Spleen (tissue), 13 donors: ENCODE measurements around the gene RNF225. TPM values are rescaled to one million over a fixed set of nuclear protein-coding genes. Genes with fewer than 3 reads are reported as not detected.
"Not testable (repeated sequence)": the region's sequence is repeated elsewhere in the genome, so short reads cannot be mapped to it uniquely, and the experiment has no call there.

ENCODE experiments used
- DNase-seq: peaks from one replicate; pipeline ENCODE4 v3.0.0-alpha.2; 2020
- H3K27ac ChIP-seq, 8 donors: fragments of 200-600 bp; sonication (generic) in 7 of 8; 1 replicate in 4 of 8; 2 replicates in 4 of 8; pipeline versions ENCODE4 v1.5.0 to v1.8.0; 2016 to 2021; ENCODE audit warnings: inconsistent platforms in 4 of 8, mild to moderate bottlenecking in 4 of 8, moderate library complexity in 1 of 8
- H3K27me3 ChIP-seq, 7 donors: fragments of 200-600 bp; sonication (generic) in 6 of 7; replicated peaks in 1 of 7; 1 replicate in 4 of 7; 2 replicates in 3 of 7; pipeline versions ENCODE4 v1.5.0 to v1.8.0; 2016 to 2021; ENCODE audit warnings: inconsistent platforms in 3 of 7, mild to moderate bottlenecking in 1 of 7
- H3K36me3 ChIP-seq, 6 donors: fragments of 200-600 bp; sonication (generic) in 5 of 6; 1 replicate in 4 of 6; 2 replicates in 2 of 6; pipeline versions ENCODE4 v1.5.0 to v1.8.0; 2016 to 2021; ENCODE audit warnings: inconsistent platforms in 2 of 6
- H3K4me1 ChIP-seq, 6 donors: fragments of 200-600 bp; sonication (generic) in 5 of 6; 1 replicate in 3 of 6; 2 replicates in 3 of 6; pipeline versions ENCODE4 v1.5.0 to v1.8.0; 2016 to 2021; ENCODE audit warnings: inconsistent platforms in 3 of 6
- H3K4me3 ChIP-seq, 8 donors: fragments of 200-600 bp; sonication (generic) in 7 of 8; 1 replicate in 4 of 8; 2 replicates in 4 of 8; pipeline versions ENCODE4 v1.5.0 to v1.8.0; 2016 to 2021; ENCODE audit warnings: inconsistent platforms in 4 of 8, mild to moderate bottlenecking in 4 of 8, moderate library complexity in 2 of 8
- H3K9me3 ChIP-seq, 8 donors: fragments of 200-600 bp; sonication (generic) in 7 of 8; 1 replicate in 4 of 8; 2 replicates in 4 of 8; pipeline versions ENCODE4 v1.5.0 to v1.8.0; 2016 to 2021; ENCODE audit warnings: inconsistent platforms in 4 of 8
- POLR2A ChIP-seq, 3 donors: fragments of 450-650 bp; IDR thresholded peaks; one replicate each; pipeline ENCODE4 v1.5.1; 2017; ENCODE audit warnings: antibody characterized with exemption in 3 of 3, mild to moderate bottlenecking in 1 of 3
- POLR2AphosphoS5 ChIP-seq, 3 donors: sonication (generic); formaldehyde crosslinking; IDR thresholded peaks; one replicate each; pipeline ENCODE4 v1.5.1; 2017; ENCODE audit warnings: antibody characterized with exemption in 3 of 3
- WGBS, 5 donors: extraction: QIAGEN DNeasy Blood & Tissue Kit in 3 of 5; methylation state at CpG; one replicate each; pipeline versions ENCODE4 v1.1.5 to v1.1.7; 2013 to 2018; 5-methylcytosine and 5-hydroxymethylcytosine counted together
- intact Hi-C: fragments of 100-400 bp; cut with DNase I; formaldehyde crosslinking; loops from one replicate; pipeline ENCODE4 v1.15.0; 2023; ENCODE audit warnings: low total_unique reads
- long read RNA-seq, 2 donors: transcript quantifications; one replicate each; lab custom pipeline, GENCODE V29; 2026
- polyA plus RNA-seq, 3 donors: library from polyadenylated mRNA; stranded (reverse); fragments of 200-250 nt; gene quantifications; one replicate each; pipeline ENCODE4 v1.2.1, GENCODE V29; 2013
- total RNA-seq, 7 donors: library from RNA; depleted of rRNA in 3 of 7; stranded (reverse); fragments of >200 nt in 3 of 7; fragmentation: NEBNext Ultra II Directional in 4 of 7; extraction: Animal tissue kit (Norgen Biotek cat#: 25700) in 4 of 7; gene quantifications; one replicate each; pipeline versions ENCODE4 v1.1.0 to v1.2.1, GENCODE V29; 2016 to 2021
- TF ChIP-seq, protein P1 (sequence below), 11 experiments: fragments of 200-600 bp in 7 of 11; fragments of 450-650 bp in 4 of 11; sonication (generic) in 4 of 11; IDR thresholded peaks in 8 of 11; conservative IDR thresholded peaks in 3 of 11; 1 replicate in 7 of 11; 2 replicates in 4 of 11; pipeline versions ENCODE4 v1.4.0 to v1.8.0; 2016 to 2021; ENCODE audit warnings: antibody characterized with exemption in 11 of 11, inconsistent platforms in 4 of 11, mild to moderate bottlenecking in 1 of 11
- donor health status: healthy with polysubstance abuse.
- donor health status: DM: no; HTN: no; CAD: no; lungs with moderate emphysema.
- donor health status: DM: no; HTN: no; CAD: no.
- donor health status: Bipolar disorder and iron deficiency.
- donor health status: healthy.
- donor health status: DM: no; HTN: no; CAD: no.
- donor health status: DM: yes; HTN: yes; CAD: no.

RNF225 gene
- total RNA-seq = not detected
- polyA plus RNA-seq = not detected
- long read RNA-seq, donor 1 = 0 reads
- long read RNA-seq, donor 2 = 0 reads

DNA sequence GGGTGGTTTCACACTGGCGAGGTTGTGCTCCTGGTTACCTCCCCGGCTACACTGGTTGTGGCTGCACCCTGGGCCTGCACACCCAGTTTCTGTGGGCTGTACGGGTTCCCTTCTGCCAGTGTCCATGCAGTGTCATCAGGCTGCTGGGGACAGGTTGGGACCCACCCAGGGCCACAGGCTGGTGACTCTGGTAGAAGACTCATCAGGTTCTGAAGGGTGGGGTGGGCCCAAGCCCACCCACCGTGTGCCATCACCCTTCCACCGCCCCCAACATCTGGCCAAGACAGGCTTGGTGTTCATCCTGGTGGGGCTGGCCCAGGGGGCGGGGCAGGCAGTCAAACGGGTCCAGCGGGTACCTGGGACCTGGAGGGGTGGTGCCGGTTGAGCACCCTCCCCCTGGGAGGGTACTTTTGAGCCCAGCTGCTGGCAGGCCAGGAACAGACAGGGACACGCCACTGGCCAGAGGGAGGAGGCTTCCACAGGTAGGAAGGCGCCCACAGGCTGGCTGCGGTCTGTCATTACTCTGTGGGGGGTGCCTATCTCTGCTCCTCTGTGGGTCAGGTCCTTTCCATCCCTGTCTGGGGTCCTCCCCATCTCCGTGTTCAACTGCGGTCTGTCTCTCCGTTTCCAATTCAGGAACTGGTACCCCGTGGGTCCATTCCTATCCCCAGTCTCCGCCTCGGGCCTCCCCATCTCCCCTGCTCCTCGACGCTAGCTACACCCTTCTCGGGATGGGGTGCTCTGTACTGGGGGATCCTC, at the start of gene RNF225:
Gene RNF225 (plus strand): TSS at position 437 of the 759 bp plus-strand sequence. CDS start 434 bp downstream, outside the sequence.
- no peak for DNase-seq
- Histone ChIP-seq H3K27ac (no peak within 1 kb of the TSS), H3K36me3 (peaks cover 3 to 52% (median 44%) of the 10 kb centered on the region in 6 donors), H3K4me1 (peaks cover 0 to 44% (median 23%) of the 10 kb centered on the region in 6 donors), H3K4me3 (peak within 1 kb of the TSS in 3 of 8 donors; percentile 23 to 58 (median 25)), H3K27me3 (peaks cover 0 to 39% (median 18%) of the 10 kb centered on the region in 7 donors), H3K9me3 (no peaks in the 10 kb centered on the region)
- TF ChIP-seq, protein P1, sequence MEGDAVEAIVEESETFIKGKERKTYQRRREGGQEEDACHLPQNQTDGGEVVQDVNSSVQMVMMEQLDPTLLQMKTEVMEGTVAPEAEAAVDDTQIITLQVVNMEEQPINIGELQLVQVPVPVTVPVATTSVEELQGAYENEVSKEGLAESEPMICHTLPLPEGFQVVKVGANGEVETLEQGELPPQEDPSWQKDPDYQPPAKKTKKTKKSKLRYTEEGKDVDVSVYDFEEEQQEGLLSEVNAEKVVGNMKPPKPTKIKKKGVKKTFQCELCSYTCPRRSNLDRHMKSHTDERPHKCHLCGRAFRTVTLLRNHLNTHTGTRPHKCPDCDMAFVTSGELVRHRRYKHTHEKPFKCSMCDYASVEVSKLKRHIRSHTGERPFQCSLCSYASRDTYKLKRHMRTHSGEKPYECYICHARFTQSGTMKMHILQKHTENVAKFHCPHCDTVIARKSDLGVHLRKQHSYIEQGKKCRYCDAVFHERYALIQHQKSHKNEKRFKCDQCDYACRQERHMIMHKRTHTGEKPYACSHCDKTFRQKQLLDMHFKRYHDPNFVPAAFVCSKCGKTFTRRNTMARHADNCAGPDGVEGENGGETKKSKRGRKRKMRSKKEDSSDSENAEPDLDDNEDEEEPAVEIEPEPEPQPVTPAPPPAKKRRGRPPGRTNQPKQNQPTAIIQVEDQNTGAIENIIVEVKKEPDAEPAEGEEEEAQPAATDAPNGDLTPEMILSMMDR (IDR thresholded peaks at IDR 0.05 in 8 of 11, conservative IDR thresholded peaks at IDR 0.05 in 3 of 11) = no peak
- TF ChIP-seq POLR2A (IDR thresholded peaks at IDR 0.05) = no peak
- peak in 1 of 3 donors; percentile 10 for TF ChIP-seq POLR2AphosphoS5 (IDR thresholded peaks at IDR 0.05)
- 43 to 49% (median 46%) methylated on average over 13 to 21 of the region's 21 CpGs for WGBS, 5 donors
- intact Hi-C loops = no loop called here

DNA sequence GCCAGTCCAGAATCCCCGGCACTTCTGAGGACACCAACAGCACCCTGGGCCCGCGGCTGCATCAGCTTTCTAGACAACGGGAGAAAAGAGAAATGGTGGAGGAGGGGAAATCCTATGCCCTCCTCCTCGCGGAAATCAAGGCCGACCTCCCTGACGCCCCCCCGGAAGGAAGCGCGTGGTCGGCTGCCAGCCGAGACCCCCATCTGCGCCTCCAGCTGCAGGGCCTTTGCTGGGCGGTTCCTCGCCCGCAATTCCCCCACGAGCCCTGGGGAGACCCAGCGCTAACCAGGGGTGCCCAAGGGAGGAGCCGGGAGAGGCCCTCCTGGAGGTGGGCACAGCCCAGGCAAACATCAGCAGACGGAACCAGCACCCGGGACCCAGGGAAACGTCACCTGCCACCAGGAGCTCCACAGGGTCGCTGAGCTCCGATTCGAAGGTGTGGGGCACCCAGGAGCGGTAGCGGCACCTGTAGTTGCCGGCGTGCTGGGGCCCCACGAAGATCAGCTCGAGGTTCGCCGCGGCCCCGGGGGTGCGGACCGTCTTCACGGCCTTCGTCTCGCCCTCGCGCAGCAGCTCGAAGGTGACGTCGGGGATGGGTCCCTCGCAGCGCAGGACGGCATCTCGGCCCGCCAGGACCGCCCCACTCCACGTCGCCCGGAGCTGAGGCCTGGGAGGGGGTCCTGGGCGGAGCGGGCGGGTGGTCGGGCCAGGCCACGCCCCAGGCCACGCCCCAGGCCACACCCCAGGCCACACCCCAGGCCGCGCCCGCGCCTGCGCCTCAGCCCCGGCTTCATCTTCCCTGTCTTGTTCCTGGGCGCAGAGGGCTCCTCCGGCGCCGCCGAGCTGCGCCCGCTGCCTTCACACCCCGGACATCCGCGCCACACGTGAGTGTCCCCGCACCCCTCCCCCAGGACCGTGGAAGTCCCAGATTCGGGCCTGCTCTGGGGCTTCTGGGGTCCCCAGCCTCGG, 48.2 kb upstream of the RNF225 start:
- WGBS, 5 donors = 1 to 3% (median 2%) methylated on average over 22 to 82 of the region's 82 CpGs
- Histone ChIP-seq H3K4me1 (peaks cover 0 to 53% (median 32%) of the 10 kb centered on the region in 6 donors), H3K27me3 (peaks cover 0 to 51% (median 2%) of the 10 kb centered on the region in 7 donors), H3K9me3 (no peaks in the 10 kb centered on the region), H3K4me3 (peak overlapping the region; percentile 31 to 76 (median 64)), H3K36me3 (peaks cover 0 to 21% (median 3%) of the 10 kb centered on the region in 6 donors), H3K27ac (peak overlapping the region; percentile 30 to 87 (median 80))
- intact Hi-C loops = no loop called here
- TF ChIP-seq, protein P1 (IDR thresholded peaks at IDR 0.05 in 8 of 11, conservative IDR thresholded peaks at IDR 0.05 in 3 of 11) = no peak
- TF ChIP-seq POLR2AphosphoS5 (IDR thresholded peaks at IDR 0.05) (peak; percentile 81 to 87 (median 81)), POLR2A (IDR thresholded peaks at IDR 0.05) (peak in 1 of 3 donors; percentile 12)
- DNase-seq = peak; percentile 91

DNA sequence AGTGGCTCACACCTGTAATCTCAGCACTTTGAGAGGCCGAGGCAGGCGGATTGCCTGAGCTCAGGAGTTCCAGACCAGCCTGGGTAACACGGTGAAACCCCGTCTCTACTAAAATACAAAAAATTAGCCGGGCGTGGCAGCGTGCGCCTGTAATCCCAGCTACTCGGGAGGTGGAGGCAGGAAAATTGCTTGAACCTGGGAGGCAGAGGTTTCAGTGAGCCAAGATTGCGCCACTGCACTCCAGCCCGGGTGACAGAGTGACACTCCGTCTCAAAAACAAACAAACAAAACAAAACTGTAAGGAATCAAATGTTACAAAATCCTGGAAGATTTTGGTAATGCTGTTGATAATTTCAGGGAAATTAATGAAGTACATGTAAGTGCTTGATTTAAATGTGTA, 47.4 kb upstream of the RNF225 start:
- intact Hi-C loops, H3K9me3 ChIP-seq, DNase-seq: not testable (repeated sequence)
- peaks cover 0 to 51% (median 2%) of the 10 kb centered on the region in 7 donors for H3K27me3 ChIP-seq
- H3K27ac ChIP-seq = peak overlapping the region in 7 of 8 donors; percentile 29 to 87 (median 82)
- H3K36me3 ChIP-seq = peaks cover 0 to 21% (median 3%) of the 10 kb centered on the region in 6 donors
- H3K4me1 ChIP-seq = peaks cover 0 to 53% (median 32%) of the 10 kb centered on the region in 6 donors
- peak overlapping the region; percentile 31 to 76 (median 64) for H3K4me3 ChIP-seq
- WGBS, 5 donors = 18 to 32% (median 29%) methylated on average over 12 of the region's 12 CpGs

DNA sequence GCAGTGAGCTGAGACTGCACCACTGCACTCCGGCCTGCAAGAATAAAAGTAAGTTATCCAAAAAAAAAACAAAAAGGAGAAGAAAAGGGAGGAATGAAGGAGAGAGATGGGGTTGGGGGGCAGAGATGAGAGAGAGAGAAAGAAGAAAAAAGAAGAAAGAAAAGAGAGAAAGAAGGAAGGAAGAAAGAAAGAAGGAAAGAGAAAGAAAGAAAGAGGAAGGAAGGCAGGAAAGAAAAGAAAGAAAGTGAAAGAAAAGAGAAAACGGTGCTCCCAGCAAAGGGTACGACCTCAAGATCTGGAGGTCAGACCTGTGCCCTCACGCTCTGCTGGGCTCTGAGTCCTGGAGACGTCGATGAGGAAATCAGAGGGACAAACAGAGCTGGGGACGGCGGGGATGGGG, 45.9 kb upstream of the RNF225 start:
- peak; percentile 20 for DNase-seq
- peak overlapping the region in 3 of 8 donors; percentile 4 to 43 (median 18) for H3K4me3 ChIP-seq
- TF ChIP-seq, protein P1 (IDR thresholded peaks at IDR 0.05 in 8 of 11, conservative IDR thresholded peaks at IDR 0.05 in 3 of 11) = no peak
- TF ChIP-seq POLR2A (IDR thresholded peaks at IDR 0.05) (no peak), POLR2AphosphoS5 (IDR thresholded peaks at IDR 0.05) (no peak)
- H3K27ac ChIP-seq = no peak overlapping the region
- intact Hi-C loops = no loop called here
- H3K4me1 ChIP-seq = peaks cover 0 to 53% (median 32%) of the 10 kb centered on the region in 6 donors
- peaks cover 0 to 24% (median 3%) of the 10 kb centered on the region in 6 donors for H3K36me3 ChIP-seq
- WGBS, 5 donors = 48 to 62% (median 55%) methylated on average over 8 of the region's 8 CpGs
- peaks cover 0 to 51% (median 2%) of the 10 kb centered on the region in 7 donors for H3K27me3 ChIP-seq
- no peaks in the 10 kb centered on the region for H3K9me3 ChIP-seq
